Loucy (cell line): ENCODE measurements around the gene TXN.

ENCODE experiments used
- EZH2phosphoT487 ChIP-seq: fragments of 200-600 bp; IDR thresholded peaks from 2 replicates; pipeline ENCODE4 v1.6.1; 2018; ENCODE audit warnings: antibody characterized with exemption, mild to moderate bottlenecking, moderate library complexity, borderline replicate concordance
- TF ChIP-seq, protein P1 (sequence below): fragments of 200-600 bp; sonication (generic); conservative IDR thresholded peaks from 2 replicates; pipeline ENCODE4 v1.5.1; 2014; ENCODE audit warnings: mild to moderate bottlenecking, antibody characterized with exemption, low read length

DNA sequence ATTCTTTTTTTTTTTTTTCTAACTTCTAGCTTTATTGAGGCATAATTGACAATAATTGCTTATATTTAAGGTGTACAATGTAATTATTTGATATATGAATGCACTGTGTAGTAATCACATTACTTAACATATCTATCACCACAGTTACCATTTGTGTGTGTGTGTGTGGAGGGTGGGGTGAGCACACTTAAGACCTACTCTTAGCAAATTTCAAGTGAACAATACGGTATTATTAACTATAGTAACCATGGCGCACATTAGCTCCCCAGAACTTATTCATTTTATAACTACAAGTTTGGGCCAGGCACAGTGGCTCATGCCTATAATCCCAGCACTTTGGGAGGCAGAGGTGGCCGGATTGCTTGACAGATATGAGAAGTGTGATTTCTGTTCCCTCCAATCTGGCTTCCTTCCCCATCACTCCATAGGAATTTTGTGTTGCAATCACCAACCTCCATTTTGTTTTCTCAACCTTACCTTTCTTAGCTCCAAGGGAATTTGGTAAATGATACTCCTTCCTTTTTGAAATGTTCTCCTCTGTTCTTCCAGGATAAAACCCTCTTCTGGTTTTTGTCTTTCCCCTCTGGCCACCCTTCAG, 14.9 kb downstream of the TXN start:
- no peak for TF ChIP-seq EZH2phosphoT487
- TF ChIP-seq, protein P1, sequence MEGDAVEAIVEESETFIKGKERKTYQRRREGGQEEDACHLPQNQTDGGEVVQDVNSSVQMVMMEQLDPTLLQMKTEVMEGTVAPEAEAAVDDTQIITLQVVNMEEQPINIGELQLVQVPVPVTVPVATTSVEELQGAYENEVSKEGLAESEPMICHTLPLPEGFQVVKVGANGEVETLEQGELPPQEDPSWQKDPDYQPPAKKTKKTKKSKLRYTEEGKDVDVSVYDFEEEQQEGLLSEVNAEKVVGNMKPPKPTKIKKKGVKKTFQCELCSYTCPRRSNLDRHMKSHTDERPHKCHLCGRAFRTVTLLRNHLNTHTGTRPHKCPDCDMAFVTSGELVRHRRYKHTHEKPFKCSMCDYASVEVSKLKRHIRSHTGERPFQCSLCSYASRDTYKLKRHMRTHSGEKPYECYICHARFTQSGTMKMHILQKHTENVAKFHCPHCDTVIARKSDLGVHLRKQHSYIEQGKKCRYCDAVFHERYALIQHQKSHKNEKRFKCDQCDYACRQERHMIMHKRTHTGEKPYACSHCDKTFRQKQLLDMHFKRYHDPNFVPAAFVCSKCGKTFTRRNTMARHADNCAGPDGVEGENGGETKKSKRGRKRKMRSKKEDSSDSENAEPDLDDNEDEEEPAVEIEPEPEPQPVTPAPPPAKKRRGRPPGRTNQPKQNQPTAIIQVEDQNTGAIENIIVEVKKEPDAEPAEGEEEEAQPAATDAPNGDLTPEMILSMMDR = no peak
